GM12875 (cell line): Measurements from ENCODE around the gene KIAA1549.

Experiments
- H3K4me3 ChIP-seq: one replicate; pipeline ENCODE4 v1.5.1; 2011; ENCODE audit warnings: low read depth, low read length, control low read depth
- CTCF ChIP-seq: IDR thresholded peaks from 2 replicates; pipeline ENCODE4 v1.5.1; 2011; ENCODE audit warnings: low read depth, mild to moderate bottlenecking, control low read depth, inconsistent platforms, low read length, moderate library complexity, borderline replicate concordance; ENCODE audit not compliant: insufficient read depth

KIAA1549 gene

GRCh38 chr7:138890499-138891445 lies 90.4 kb downstream of the KIAA1549 start:
- no peak for TF ChIP-seq CTCF
- H3K4me3 ChIP-seq, result no peak overlapping the region

- H3K4me3 ChIP-seq, result no peak overlapping the region
- no peak for TF ChIP-seq CTCF
Observed at GRCh38 chr7:138889582-138890498, 91.3 kb downstream of the KIAA1549 start.

GRCh38 chr7:138887872-138888656 lies 93.1 kb downstream of the KIAA1549 start:
- H3K4me3 ChIP-seq, result no peak overlapping the region
- TF ChIP-seq CTCF, result no peak

GRCh38 chr7:138887085-138887710 lies 94.0 kb downstream of the KIAA1549 start:
- TF ChIP-seq CTCF, result no peak
- no peak overlapping the region for H3K4me3 ChIP-seq

- H3K4me3 ChIP-seq, result no peak overlapping the region
- TF ChIP-seq CTCF, result peak; percentile 49; the same call in 1 of the 2 replicates
Observed at GRCh38 chr7:138886501-138886917, 94.7 kb downstream of the KIAA1549 start.
